Stimulated activated naive CD8-positive, alpha-beta T cell treated with anti-CD3 and anti-CD28 coated beads, Interleukin-15, Interleukin-2, amounts not matched to agents 100 U/mL and 50 U/mL, for 24 hours (primary cell): ENCODE data around the gene TNKS2.
A peak's percentile ranks its signal among the peaks of the same experiment; 100 is the strongest.
"Not testable (repeated sequence)": the region's sequence is repeated elsewhere in the genome, so short reads cannot be mapped to it uniquely, and the experiment has no call there.

Experiments used
- ATAC-seq: fragments of 150-1000 bp; cut with Tn5 transposase; one replicate; pipeline ENCODE4 v1.10.0; 2021
- DNase-seq: peaks from one replicate; pipeline ENCODE4 v3.0.0; 2021

The TNKS2 gene

GRCh38 chr10:91865562-91866081 lies 67.4 kb downstream of the TNKS2 start:
- DNase-seq (no peak), ATAC-seq (no peak)

DNA sequence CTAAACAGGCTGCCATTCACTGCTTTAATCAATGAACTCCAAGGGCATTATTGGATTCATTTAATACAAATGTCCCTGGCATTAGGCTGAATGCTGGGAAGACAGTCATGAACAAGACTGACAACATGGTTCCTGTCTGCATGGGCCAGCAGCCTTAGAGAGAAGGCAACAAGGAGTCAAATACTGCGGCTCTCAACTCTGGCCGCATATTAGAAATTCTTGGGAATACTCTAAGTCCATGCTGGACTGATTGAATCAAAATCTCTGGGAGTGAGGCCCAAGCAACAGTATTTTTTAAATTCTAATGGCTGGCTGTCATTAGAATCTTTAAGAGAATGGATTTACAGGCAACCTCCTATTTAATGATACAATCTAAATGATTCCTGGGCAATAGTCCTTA lies 76.9 kb downstream of the TNKS2 start:
- ATAC-seq (no peak), DNase-seq (no peak)

- no peak for DNase-seq
- ATAC-seq = peak; percentile 55
Observed at GRCh38 chr10:91875779-91876178, 77.6 kb downstream of the TNKS2 start.

GRCh38 chr10:91879515-91880170 lies 81.4 kb downstream of the TNKS2 start:
- ATAC-seq (no peak), DNase-seq (no peak)

- DNase-seq (no peak), ATAC-seq (no peak)
Observed at GRCh38 chr10:91880310-91880709, 82.1 kb downstream of the TNKS2 start.

- DNase-seq (no peak), ATAC-seq (no peak)
Observed at GRCh38 chr10:91883549-91884444, 85.6 kb downstream of the TNKS2 start.

DNA sequence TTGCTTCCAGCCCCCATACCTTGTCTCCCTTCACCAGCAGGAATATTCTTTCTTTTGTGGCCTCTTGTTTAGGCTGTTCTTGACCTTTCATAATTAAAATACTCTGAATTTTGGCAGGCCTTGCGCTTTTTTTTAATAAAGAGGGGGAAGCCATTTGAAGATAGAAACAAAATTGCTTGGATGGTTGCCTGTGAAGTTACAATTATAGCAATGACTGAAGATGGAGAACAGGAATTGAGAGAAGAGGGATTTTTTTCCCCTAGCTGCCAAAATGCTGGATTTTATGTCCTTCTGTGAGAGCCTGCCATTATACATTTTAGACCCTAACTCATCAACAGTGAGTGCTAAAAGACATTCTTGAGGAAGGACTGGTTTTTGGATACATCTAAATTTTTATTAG lies 86.3 kb downstream of the TNKS2 start:
- no peak for ATAC-seq
- no peak for DNase-seq

- no peak for ATAC-seq
- no peak for DNase-seq
Observed at GRCh38 chr10:91885362-91886079, 87.3 kb downstream of the TNKS2 start.

- DNase-seq (no peak), ATAC-seq (no peak)
Observed at GRCh38 chr10:91886954-91887271, 88.7 kb downstream of the TNKS2 start.

DNA sequence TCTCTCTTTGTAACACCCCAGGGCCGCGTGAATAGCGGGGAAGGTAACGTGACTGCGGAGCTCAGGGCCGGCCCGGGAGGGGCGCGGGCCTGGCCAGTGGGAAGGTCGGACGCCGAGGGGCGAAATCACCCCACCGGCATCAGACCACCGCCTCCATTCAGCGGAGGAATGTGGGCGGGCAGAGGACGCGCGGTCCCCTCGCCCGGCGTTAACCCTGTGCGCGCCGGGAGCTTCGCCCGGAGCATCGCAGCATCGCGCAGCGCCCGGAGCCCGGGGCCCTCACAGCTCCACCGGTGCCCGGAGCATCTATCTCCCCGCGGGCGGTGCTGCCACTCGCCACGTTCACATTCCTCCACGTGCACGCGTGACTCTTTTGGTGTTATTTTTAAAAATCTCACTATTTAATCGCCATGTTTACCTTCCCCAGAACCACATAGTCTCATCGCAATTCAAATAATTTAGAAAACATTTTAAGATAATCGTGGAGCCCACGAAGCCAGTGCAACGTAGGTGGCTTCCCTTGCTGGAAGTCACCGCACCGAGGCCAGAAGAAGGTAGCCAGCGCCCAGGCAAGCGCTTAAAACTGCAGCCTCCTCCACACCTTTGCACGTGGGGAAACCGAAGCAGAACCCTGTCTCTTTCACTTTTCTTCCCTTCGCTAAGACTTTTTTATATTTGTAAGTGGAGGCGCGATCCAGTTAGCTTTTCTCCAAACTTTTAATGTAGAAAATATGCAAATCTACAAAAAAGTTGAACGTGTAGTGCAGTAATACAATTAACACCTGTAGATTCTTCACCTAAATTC lies 89.2 kb downstream of the TNKS2 start:
- DNase-seq = peak; percentile 31
- ATAC-seq = peak; percentile 75

DNA sequence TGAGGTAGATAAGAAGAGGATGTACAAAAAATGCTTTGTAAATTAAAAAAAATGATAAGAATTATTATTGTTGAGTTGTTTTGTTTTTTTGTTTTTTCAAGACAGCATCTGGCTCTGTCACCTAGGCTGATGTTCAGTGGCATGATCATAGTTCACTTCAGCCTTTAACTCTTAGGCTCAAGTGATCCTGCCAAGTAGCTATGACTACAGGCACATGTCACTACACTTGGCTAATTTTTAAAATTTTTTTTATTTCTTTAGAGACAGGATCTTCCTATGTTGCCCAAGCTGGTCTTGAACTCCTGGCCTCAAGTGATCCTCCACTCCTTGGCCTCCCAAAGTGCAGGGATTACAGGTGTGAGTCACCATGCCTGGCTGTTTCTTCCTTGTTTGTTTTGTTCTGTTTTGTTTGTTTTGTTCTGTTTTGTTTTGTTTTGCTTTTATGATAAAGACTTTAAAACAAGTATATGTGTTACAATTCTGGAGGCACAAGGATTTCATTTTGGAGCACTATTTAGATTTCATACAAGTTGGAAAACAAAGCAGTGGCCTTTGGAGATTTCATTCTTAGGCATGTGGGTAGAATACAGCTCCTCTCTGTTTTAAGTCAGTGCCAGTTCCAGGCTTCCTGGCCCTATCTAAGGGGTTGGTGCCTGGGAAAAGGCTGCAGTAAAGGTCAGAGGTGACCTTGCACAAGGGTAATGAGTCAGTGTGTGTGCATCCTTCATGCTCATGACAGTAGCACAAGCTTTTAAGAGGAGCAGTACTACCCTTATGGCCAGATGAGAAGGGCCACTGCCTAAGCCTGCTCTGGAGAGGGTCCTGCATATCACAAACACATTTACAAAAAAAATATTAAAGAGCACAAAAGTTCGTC lies 93.1 kb downstream of the TNKS2 start:
- ATAC-seq (no peak), DNase-seq (no peak)

DNA sequence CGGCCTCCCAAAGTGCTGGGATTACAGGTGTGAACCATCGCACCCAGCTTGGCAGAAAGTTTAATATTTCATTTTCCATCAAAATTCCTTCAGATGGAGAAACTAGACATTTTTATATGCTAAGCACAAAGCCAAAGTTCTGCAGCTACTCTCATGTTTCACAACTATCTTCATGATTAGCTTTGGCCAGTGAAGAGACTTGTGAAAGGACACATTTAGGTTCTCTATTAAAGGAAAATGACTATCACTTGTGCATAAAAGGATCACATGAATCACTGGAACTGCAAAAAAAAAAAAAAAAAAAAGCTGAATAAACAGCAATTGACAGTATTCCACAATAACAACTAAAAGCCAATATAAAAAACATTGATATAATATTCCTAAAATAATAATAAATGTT lies 94.8 kb downstream of the TNKS2 start:
- DNase-seq = no peak
- ATAC-seq = no peak

GRCh38 chr10:91894261-91894685 lies 96.0 kb downstream of the TNKS2 start:
- DNase-seq, ATAC-seq: not testable (repeated sequence)

DNA sequence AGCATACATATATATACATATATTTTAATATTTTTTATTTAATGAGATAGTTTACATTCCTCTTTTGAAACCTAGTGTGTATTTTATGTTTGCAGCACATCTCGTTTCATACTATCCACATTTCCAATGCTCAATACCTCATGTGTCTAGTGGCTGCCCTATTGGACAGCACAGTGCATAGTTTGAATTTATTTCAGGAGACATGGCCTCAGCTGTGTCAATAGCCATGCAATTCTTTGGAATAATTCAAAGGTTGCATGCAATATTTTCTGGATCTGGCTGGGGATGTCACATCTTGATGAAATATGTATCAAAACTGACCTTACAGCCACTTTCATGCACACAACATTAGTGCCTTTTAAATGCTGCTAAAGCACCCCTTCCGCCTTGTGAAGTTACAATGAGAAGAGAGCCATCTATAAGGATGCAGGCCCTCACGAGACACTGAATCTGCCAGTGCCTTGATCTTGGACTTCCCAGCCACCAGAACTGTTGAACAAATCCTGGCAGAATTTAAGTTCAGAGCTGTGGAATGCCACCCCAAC lies 98.1 kb downstream of the TNKS2 start:
- no peak for ATAC-seq
- DNase-seq = no peak

DNA sequence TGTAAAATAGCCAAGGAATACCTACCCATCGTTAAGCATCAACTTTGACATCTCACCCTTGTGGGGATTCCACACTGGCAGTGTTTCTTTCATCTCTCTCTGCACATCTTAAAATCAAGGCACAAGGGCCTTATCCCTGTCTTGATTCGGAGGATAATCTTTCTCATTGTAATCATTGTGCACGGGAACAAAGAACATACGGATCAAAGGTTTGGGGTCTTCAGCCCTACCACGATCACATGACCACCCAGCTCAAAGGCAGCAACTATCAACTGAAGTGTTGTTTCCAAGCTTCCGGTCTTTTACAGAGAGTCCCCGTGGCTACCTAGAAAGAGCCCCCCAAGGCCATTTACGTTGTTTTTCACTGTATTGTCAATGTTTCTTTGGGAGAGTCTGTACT lies 99.2 kb downstream of the TNKS2 start:
- DNase-seq (no peak), ATAC-seq (no peak)

GRCh38 chr10:91901784-91902677 lies 103.8 kb downstream of the TNKS2 start:
- peak; percentile 54 for DNase-seq
- peak; percentile 99 for ATAC-seq

GRCh38 chr10:91907033-91907594 lies 108.9 kb downstream of the TNKS2 start:
- no peak for ATAC-seq
- no peak for DNase-seq

GRCh38 chr10:91907914-91908336 lies 109.7 kb downstream of the TNKS2 start:
- ATAC-seq = no peak
- DNase-seq = no peak
